ENCODE measurements around the gene GNAO1. TPM values are rescaled to one million over a fixed set of nuclear protein-coding genes. Genes with fewer than 3 reads are reported as not detected.

GNAO1 gene
- total RNA-seq, 1 donor from 2014 or later = 15.4 TPM

- Histone ChIP-seq H3K9me3 (replicated peaks) (no peaks in the 10 kb centered on the region), H3K27me3 (ENCODE audit: low read depth) (no peaks in the 10 kb centered on the region), H3K4me3 (no peak overlapping the region), H3K27ac (replicated peaks) (peak overlapping the region; percentile 73), H3K36me3 (no peaks in the 10 kb centered on the region), H3K4me1 (peaks cover 61% of the 10 kb centered on the region)
- no peak for DNase-seq
- intact Hi-C loops (cut with micrococcal nuclease) = no loop called here
- TF ChIP-seq CTCF (IDR thresholded peaks at IDR 0.05; ENCODE audit: borderline replicate concordance) = no peak
Observed at GRCh38 chr16:56294579-56294978, 103.3 kb downstream of the GNAO1 start.

- Histone ChIP-seq H3K36me3 (no peaks in the 10 kb centered on the region), H3K4me3 (no peak overlapping the region), H3K4me1 (peaks cover 61% of the 10 kb centered on the region), H3K27ac (replicated peaks) (peak overlapping the region; percentile 73), H3K9me3 (replicated peaks) (no peaks in the 10 kb centered on the region), H3K27me3 (ENCODE audit: low read depth) (no peaks in the 10 kb centered on the region)
- no peak for TF ChIP-seq CTCF (IDR thresholded peaks at IDR 0.05; ENCODE audit: borderline replicate concordance)
- no peak for DNase-seq
- intact Hi-C loops (cut with micrococcal nuclease) = no loop called here
Observed at GRCh38 chr16:56295059-56295665, 103.9 kb downstream of the GNAO1 start.

- H3K4me1 ChIP-seq = peaks cover 60% of the 10 kb centered on the region
- H3K9me3 ChIP-seq (replicated peaks) = no peaks in the 10 kb centered on the region
- H3K4me3 ChIP-seq = no peak overlapping the region
- TF ChIP-seq CTCF (IDR thresholded peaks at IDR 0.05; ENCODE audit: borderline replicate concordance) = no peak
- DNase-seq = no peak
- no peaks in the 10 kb centered on the region for H3K36me3 ChIP-seq
- H3K27me3 ChIP-seq (ENCODE audit: low read depth) = no peaks in the 10 kb centered on the region
- H3K27ac ChIP-seq (replicated peaks) = peak overlapping the region; percentile 73
- intact Hi-C loops (cut with micrococcal nuclease) = no loop called here
Observed at GRCh38 chr16:56295739-56296527, 104.6 kb downstream of the GNAO1 start.

GRCh38 chr16:56297684-56298083 is 106.4 kb downstream of the GNAO1 start:
- peaks cover 59% of the 10 kb centered on the region for H3K4me1 ChIP-seq
- H3K27me3 ChIP-seq (ENCODE audit: low read depth) = no peaks in the 10 kb centered on the region
- intact Hi-C loops (cut with micrococcal nuclease) = no loop called here
- no peaks in the 10 kb centered on the region for H3K9me3 ChIP-seq (replicated peaks)
- no peaks in the 10 kb centered on the region for H3K36me3 ChIP-seq
- no peak overlapping the region for H3K27ac ChIP-seq (replicated peaks)
- no peak for DNase-seq
- no peak overlapping the region for H3K4me3 ChIP-seq
- no peak for TF ChIP-seq CTCF (IDR thresholded peaks at IDR 0.05; ENCODE audit: borderline replicate concordance)

GRCh38 chr16:56298116-56298515 is 106.8 kb downstream of the GNAO1 start:
- Histone ChIP-seq H3K4me1 (peaks cover 55% of the 10 kb centered on the region), H3K4me3 (no peak overlapping the region), H3K36me3 (no peaks in the 10 kb centered on the region), H3K27ac (replicated peaks) (no peak overlapping the region), H3K9me3 (replicated peaks) (no peaks in the 10 kb centered on the region), H3K27me3 (ENCODE audit: low read depth) (no peaks in the 10 kb centered on the region)
- DNase-seq = no peak
- no peak for TF ChIP-seq CTCF (IDR thresholded peaks at IDR 0.05; ENCODE audit: borderline replicate concordance)
- intact Hi-C loops (cut with micrococcal nuclease) = no loop called here

Measured in left ventricle myocardium inferior (tissue), 1 donor.